T-helper 2 cell treated with Interferon-gamma antibody and Interleukin-4, amounts not matched to agents 5 μg/mL and 100 μg/mL, for 36 hours (primary cell): ENCODE data around the gene IGFBP2.

Experiments used
- DNase-seq: peaks from one replicate; pipeline ENCODE4 v3.0.0; 2021; ENCODE audit warnings: low spot score
- H3K27ac Mint-ChIP-seq: one replicate; pipeline ENCODE4 v1.8.0; 2021; ENCODE audit warnings: mild to moderate bottlenecking, mixed read lengths
- H3K27me3 Mint-ChIP-seq: one replicate; pipeline ENCODE4 v1.8.0; 2021; ENCODE audit warnings: low read depth, mixed read lengths
- H3K36me3 Mint-ChIP-seq: one replicate; pipeline ENCODE4 v1.8.0; 2021; ENCODE audit warnings: low read depth, mixed read lengths
- H3K4me1 Mint-ChIP-seq: one replicate; pipeline ENCODE4 v1.8.0; 2021; ENCODE audit warnings: low read depth, mixed read lengths
- H3K4me3 Mint-ChIP-seq: one replicate; pipeline ENCODE4 v1.8.0; 2022; ENCODE audit warnings: mild to moderate bottlenecking, moderate library complexity, mixed read lengths
- H3K9me3 Mint-ChIP-seq: one replicate; pipeline ENCODE4 v1.8.0; 2021; ENCODE audit warnings: mixed read lengths

The IGFBP2 gene

GRCh38 chr2:216681683-216682082 lies 48.5 kb downstream of the IGFBP2 start:
- H3K36me3 Mint-ChIP-seq, result no peaks in the 10 kb centered on the region
- H3K27me3 Mint-ChIP-seq, result peaks cover 17% of the 10 kb centered on the region
- peaks cover 6% of the 10 kb centered on the region for H3K4me1 Mint-ChIP-seq
- no peak overlapping the region for H3K27ac Mint-ChIP-seq
- H3K9me3 Mint-ChIP-seq, result no peaks in the 10 kb centered on the region
- H3K4me3 Mint-ChIP-seq, result no peak overlapping the region
- no peak for DNase-seq

GRCh38 chr2:216683846-216684245 lies 50.6 kb downstream of the IGFBP2 start:
- no peak overlapping the region for H3K27ac Mint-ChIP-seq

DNA sequence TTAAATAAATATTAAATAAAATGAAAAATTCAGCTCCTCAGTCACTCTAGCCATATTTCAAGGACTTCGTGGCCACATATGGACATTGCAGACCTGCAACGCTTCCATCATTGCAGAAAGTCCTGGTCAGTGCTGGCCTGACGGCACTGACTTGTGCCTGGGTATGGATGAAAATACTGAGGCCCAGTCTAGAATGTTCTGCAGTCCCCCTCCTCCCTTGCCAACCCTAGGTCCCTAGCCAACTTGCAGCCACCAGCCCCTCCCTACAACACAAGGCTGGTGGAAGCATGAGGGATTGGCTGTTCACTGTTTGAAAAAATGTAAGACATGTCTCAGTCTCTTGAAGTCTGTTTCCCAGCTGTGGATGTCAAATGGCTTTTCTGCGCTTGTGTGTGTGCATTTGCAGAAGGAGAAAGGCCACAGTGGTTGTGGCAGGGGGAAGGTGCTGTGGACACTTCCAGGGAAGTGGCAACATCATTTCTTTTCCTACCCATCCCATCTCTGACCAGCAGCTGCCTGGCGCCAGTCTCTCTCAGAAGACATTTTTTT lies 52.2 kb downstream of the IGFBP2 start:
- Mint-ChIP-seq H3K4me3 (no peak overlapping the region), H3K36me3 (no peaks in the 10 kb centered on the region), H3K9me3 (no peaks in the 10 kb centered on the region), H3K27ac (no peak overlapping the region), H3K4me1 (peaks cover 6% of the 10 kb centered on the region), H3K27me3 (peaks cover 34% of the 10 kb centered on the region)
- no peak for DNase-seq

More at GRCh38 chr2:216683846-216684245, 50.6 kb downstream of the IGFBP2 start:
- Mint-ChIP-seq H3K27me3 (peaks cover 20% of the 10 kb centered on the region), H3K36me3 (no peaks in the 10 kb centered on the region), H3K4me1 (peaks cover 6% of the 10 kb centered on the region), H3K4me3 (no peak overlapping the region), H3K9me3 (no peaks in the 10 kb centered on the region)
- no peak for DNase-seq

GRCh38 chr2:216687111-216687510 lies 53.9 kb downstream of the IGFBP2 start:
- no peaks in the 10 kb centered on the region for H3K9me3 Mint-ChIP-seq
- DNase-seq, result no peak
- H3K4me3 Mint-ChIP-seq, result no peak overlapping the region
- H3K36me3 Mint-ChIP-seq, result no peaks in the 10 kb centered on the region
- H3K4me1 Mint-ChIP-seq, result peaks cover 9% of the 10 kb centered on the region
- H3K27me3 Mint-ChIP-seq, result peaks cover 50% of the 10 kb centered on the region
- no peak overlapping the region for H3K27ac Mint-ChIP-seq

GRCh38 chr2:216687646-216688045 lies 54.4 kb downstream of the IGFBP2 start:
- no peak overlapping the region for H3K27ac Mint-ChIP-seq
- no peak for DNase-seq
- H3K4me3 Mint-ChIP-seq, result no peak overlapping the region
- peaks cover 55% of the 10 kb centered on the region for H3K27me3 Mint-ChIP-seq
- H3K9me3 Mint-ChIP-seq, result no peaks in the 10 kb centered on the region
- peaks cover 11% of the 10 kb centered on the region for H3K4me1 Mint-ChIP-seq
- H3K36me3 Mint-ChIP-seq, result no peaks in the 10 kb centered on the region

DNA sequence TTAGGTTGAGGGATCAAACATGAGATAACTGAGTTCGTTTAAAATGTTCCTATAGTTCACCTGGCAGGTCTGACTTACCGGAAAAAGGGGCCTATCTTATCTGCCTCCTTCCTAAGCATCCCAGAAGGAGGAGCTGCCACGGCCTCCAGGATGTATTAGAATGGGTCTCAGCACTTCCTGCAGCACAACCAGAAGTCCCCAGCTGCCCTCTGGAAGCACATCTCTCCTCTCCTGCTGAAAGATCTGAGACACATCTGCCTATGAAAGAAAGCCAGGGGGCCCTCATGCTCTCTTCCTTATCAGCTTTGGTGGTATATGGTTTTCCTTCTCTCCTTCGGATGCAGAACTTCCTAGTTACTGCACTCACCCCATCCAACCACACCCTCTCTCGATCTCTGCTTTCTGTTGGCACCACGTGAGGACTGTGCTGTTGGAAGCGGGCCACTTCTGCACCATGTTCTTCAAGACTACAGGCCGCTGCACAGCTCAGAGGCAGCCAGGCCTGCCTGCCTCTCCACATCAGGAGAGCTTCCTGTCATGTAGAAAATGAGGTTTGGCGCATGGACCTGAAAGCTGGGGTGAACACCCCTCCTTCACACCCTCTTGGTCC lies 55.6 kb downstream of the IGFBP2 start:
- no peaks in the 10 kb centered on the region for H3K9me3 Mint-ChIP-seq
- no peaks in the 10 kb centered on the region for H3K36me3 Mint-ChIP-seq
- peaks cover 16% of the 10 kb centered on the region for H3K4me1 Mint-ChIP-seq
- H3K4me3 Mint-ChIP-seq, result no peak overlapping the region
- peaks cover 63% of the 10 kb centered on the region for H3K27me3 Mint-ChIP-seq
- DNase-seq, result no peak
- H3K27ac Mint-ChIP-seq, result no peak overlapping the region

DNA sequence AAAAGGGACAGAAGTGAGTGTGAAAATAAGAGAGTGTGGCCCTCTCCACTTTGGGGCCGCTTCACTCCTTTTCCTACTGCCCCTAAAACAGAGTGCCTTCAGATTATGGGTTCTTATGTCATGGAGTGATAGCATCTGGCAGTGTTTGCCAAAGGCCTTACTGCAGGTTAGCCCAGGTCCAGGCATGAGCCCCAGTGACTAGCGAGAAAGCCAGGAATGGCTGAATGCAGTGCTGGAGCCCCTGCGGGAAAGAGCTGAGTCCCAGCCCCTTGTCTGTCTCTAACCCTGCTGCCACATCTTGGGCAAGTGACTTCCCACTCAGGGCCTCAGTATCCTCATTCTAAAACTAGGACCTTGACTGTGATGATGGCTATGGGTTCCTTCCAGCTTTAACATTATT lies 56.2 kb downstream of the IGFBP2 start:
- Mint-ChIP-seq H3K27ac (no peak overlapping the region), H3K9me3 (no peaks in the 10 kb centered on the region), H3K4me1 (peaks cover 21% of the 10 kb centered on the region), H3K27me3 (peaks cover 64% of the 10 kb centered on the region), H3K4me3 (no peak overlapping the region), H3K36me3 (no peaks in the 10 kb centered on the region)
- no peak for DNase-seq

- Mint-ChIP-seq H3K9me3 (no peaks in the 10 kb centered on the region), H3K36me3 (no peaks in the 10 kb centered on the region), H3K4me3 (no peak overlapping the region), H3K27ac (no peak overlapping the region), H3K27me3 (peaks cover 67% of the 10 kb centered on the region), H3K4me1 (peaks cover 24% of the 10 kb centered on the region)
- no peak for DNase-seq
Observed at GRCh38 chr2:216690456-216690852, 57.2 kb downstream of the IGFBP2 start.

- Mint-ChIP-seq H3K27me3 (peaks cover 68% of the 10 kb centered on the region), H3K4me1 (peaks cover 24% of the 10 kb centered on the region), H3K4me3 (peak overlapping the region; percentile 58), H3K27ac (peak overlapping the region; percentile 13), H3K36me3 (no peaks in the 10 kb centered on the region), H3K9me3 (no peaks in the 10 kb centered on the region)
- DNase-seq, result peak; percentile 15
Observed at GRCh38 chr2:216690853-216691741, 57.9 kb downstream of the IGFBP2 start.

GRCh38 chr2:216692636-216693413 lies 59.6 kb downstream of the IGFBP2 start:
- Mint-ChIP-seq H3K36me3 (no peaks in the 10 kb centered on the region), H3K4me1 (peaks cover 27% of the 10 kb centered on the region), H3K27me3 (peaks cover 82% of the 10 kb centered on the region), H3K4me3 (peak overlapping the region; percentile 91), H3K9me3 (no peaks in the 10 kb centered on the region), H3K27ac (peak overlapping the region; percentile 71)
- DNase-seq, result peak; percentile 66

DNA sequence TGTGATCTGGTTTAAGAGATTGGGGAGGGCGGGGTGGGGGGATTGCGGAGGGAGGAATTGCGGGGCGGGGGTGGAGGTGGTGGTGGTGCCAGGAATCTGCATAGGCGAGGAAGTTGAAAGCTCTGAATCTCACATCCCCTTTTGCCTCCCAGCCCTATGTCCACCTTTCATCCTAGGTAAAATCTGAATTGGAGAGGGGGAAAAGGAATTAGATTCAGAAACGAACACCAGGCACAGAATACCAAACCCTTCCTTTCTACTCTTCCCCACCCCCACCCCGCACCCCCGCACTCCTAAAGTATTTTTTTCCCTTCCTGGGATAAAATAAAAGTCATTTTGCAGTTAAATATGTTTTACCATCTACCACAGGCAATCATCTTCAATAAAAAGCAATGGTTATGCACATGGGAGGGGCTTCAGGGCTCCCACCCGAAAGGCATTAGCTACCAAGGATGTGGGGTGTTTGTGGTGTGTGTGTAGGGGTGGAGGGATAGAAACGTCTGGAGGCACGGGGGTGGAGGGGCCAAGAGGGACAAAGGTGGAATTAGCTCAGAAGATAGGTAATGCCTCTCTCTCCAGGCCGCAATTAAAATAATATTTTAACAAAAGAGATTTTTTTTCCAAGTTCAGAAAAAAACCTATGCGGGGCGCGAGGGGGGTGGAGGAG lies 60.3 kb downstream of the IGFBP2 start:
- no peaks in the 10 kb centered on the region for H3K36me3 Mint-ChIP-seq
- DNase-seq, result no peak
- peaks cover 90% of the 10 kb centered on the region for H3K27me3 Mint-ChIP-seq
- H3K4me3 Mint-ChIP-seq, result peak overlapping the region; percentile 82
- no peak overlapping the region for H3K27ac Mint-ChIP-seq
- no peaks in the 10 kb centered on the region for H3K9me3 Mint-ChIP-seq
- H3K4me1 Mint-ChIP-seq, result peaks cover 27% of the 10 kb centered on the region

DNA sequence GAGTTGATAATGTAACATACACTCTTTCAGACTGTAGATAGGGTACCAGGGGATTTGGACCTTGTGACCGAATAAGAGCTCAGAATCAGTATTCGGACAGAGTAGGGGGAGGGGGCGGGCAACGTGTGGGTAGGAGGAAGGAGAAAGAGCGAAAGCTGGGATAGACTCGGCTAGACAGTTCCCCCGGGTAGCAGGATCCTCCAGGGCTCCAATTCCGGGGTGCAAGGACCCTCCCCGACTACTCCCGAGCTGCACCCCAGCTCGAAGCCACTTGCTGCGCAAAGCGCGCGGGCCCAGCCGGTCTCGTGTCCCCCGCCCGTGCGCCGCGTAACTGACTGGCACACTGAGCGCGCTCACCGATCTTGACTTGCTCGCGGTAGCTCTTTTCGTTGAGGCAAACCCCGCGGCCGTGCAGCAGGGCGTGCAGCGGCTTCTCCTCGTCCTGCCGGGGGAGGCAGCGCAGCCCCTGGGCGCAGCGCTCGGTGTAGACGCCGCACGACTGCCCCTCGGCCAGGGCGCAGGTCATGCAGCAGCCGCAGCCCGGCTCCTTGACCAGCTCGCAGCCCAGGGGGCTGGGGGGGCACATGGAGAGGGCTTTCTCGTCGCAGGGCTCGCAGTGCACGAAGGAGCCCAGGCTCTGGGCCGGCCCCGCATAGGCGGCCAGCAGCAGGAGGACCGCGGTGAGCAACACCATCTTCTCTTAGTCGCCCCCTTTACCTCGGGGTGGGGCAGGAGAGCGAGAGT lies 61.0 kb downstream of the IGFBP2 start:
- Mint-ChIP-seq H3K27me3 (peaks cover 86% of the 10 kb centered on the region), H3K4me1 (peaks cover 27% of the 10 kb centered on the region), H3K36me3 (no peaks in the 10 kb centered on the region), H3K27ac (no peak overlapping the region), H3K9me3 (no peaks in the 10 kb centered on the region), H3K4me3 (peak overlapping the region; percentile 82)
- peak; percentile 37 for DNase-seq

- peak overlapping the region; percentile 21 for H3K4me3 Mint-ChIP-seq
- peaks cover 80% of the 10 kb centered on the region for H3K27me3 Mint-ChIP-seq
- DNase-seq, result no peak
- peaks cover 27% of the 10 kb centered on the region for H3K4me1 Mint-ChIP-seq
- no peak overlapping the region for H3K27ac Mint-ChIP-seq
- H3K36me3 Mint-ChIP-seq, result no peaks in the 10 kb centered on the region
- H3K9me3 Mint-ChIP-seq, result no peaks in the 10 kb centered on the region
Observed at GRCh38 chr2:216694826-216695217, 61.6 kb downstream of the IGFBP2 start.
